H1 (cell line): ENCODE data around the gene SH2D1A.

Experiments used
- BRCA1 ChIP-seq: IDR thresholded peaks from 2 replicates; pipeline ENCODE4 v1.6.1; 2012; ENCODE audit warnings: low read depth, low read length, improper control_type of control experiment
- CEBPB ChIP-seq: IDR thresholded peaks from 2 replicates; pipeline ENCODE4 v1.6.1; 2012; ENCODE audit warnings: low read depth, low read length
- CHD2 ChIP-seq: IDR thresholded peaks from 2 replicates; pipeline ENCODE4 v1.6.1; 2012; ENCODE audit warnings: low read length, improper control_type of control experiment
- CTCF ChIP-seq, 3 experiments: IDR thresholded peaks; 1 replicate in 2 of 3; 2 replicates in 1 of 3; pipeline versions ENCODE4 v1.5.1 to v1.6.1; 2011; ENCODE audit warnings: low read length in 3 of 3, mild to moderate bottlenecking in 3 of 3, inconsistent platforms in 2 of 3, low read depth in 1 of 3, moderate library complexity in 1 of 3; ENCODE audit not compliant: insufficient read depth in 1 of 3; ENCODE audit errors: control extremely low read depth in 1 of 3
- EP300 ChIP-seq, 2 experiments: IDR thresholded peaks; 1 replicate in 1 of 2; 2 replicates in 1 of 2; pipeline ENCODE4 v1.6.1; 2011 to 2012; ENCODE audit warnings: low read depth in 2 of 2, low read length in 2 of 2, mild to moderate bottlenecking in 2 of 2, borderline replicate concordance in 1 of 2, inconsistent platforms in 1 of 2, moderate library complexity in 1 of 2
- GTF2F1 ChIP-seq: IDR thresholded peaks from 2 replicates; pipeline ENCODE4 v1.6.1; 2012; ENCODE audit warnings: low read depth, low read length, improper control_type of control experiment, borderline replicate concordance
- JUND ChIP-seq: IDR thresholded peaks from 2 replicates; pipeline ENCODE4 v1.6.1; 2011; ENCODE audit warnings: mild to moderate bottlenecking, improper control_type of control experiment, low read length
- POLR2AphosphoS5 ChIP-seq: IDR thresholded peaks from 2 replicates; pipeline ENCODE4 v1.6.1; 2011; ENCODE audit warnings: low read depth, low read length
- RFX5 ChIP-seq: IDR thresholded peaks from 2 replicates; pipeline ENCODE4 v1.6.1; 2011; ENCODE audit warnings: low read depth, low read length, improper control_type of control experiment, borderline replicate concordance
- SP2 ChIP-seq: IDR thresholded peaks from 2 replicates; pipeline ENCODE4 v1.6.1; 2012; ENCODE audit warnings: mild to moderate bottlenecking, low read length, inconsistent platforms
- SP4 ChIP-seq: IDR thresholded peaks from 2 replicates; pipeline ENCODE4 v1.6.1; 2012; ENCODE audit warnings: low read length, inconsistent platforms
- USF2 ChIP-seq: IDR thresholded peaks from 2 replicates; pipeline ENCODE4 v1.6.1; 2011; ENCODE audit warnings: low read length, improper control_type of control experiment
- ZNF274 ChIP-seq: IDR thresholded peaks from 2 replicates; pipeline ENCODE4 v1.7.0; 2012; ENCODE audit warnings: low read length, borderline replicate concordance; ENCODE audit errors: extremely low read depth

- TF ChIP-seq CTCF (IDR thresholded peaks at IDR 0.05; ENCODE audit: control extremely low read depth in 1 of 3, insufficient read depth in 1 of 3, low read depth in 1 of 3, low read length in 3 of 3) = no peak
- TF ChIP-seq GTF2F1 = no peak
- TF ChIP-seq EP300 (IDR thresholded peaks at IDR 0.05; ENCODE audit: borderline replicate concordance in 1 of 2, low read depth in 2 of 2, low read length in 2 of 2) = no peak
- no peak for TF ChIP-seq ZNF274
- TF ChIP-seq BRCA1 = no peak
- no peak for TF ChIP-seq SP4
- no peak for TF ChIP-seq JUND
- no peak for TF ChIP-seq CEBPB
- TF ChIP-seq SP2 = no peak
- TF ChIP-seq CHD2 = no peak
- no peak for TF ChIP-seq RFX5
- no peak for TF ChIP-seq USF2
- no peak for TF ChIP-seq POLR2AphosphoS5
Measured at GRCh38 chrX:124346877-124347241, 496 bp downstream of the SH2D1A start.
